Measurements from ENCODE around the gene PRDM16.

The PRDM16 gene

GRCh38 chr1:3155056-3155925, 86.3 kb downstream of the PRDM16 start:
- Histone ChIP-seq H4K20me1 (peaks cover 16% of the 10 kb centered on the region; the same call in 1 of the 2 replicates), H3K4me3 (no peak overlapping the region), H3K4me2 (0 out of 2 replicates have a peak overlapping the region, but pooled peaks have one; percentile 7), H3K4me1 (peaks cover 83% of the 10 kb centered on the region), H3K9me3 (no peaks in the 10 kb centered on the region), H3K27ac (no peak overlapping the region), H3K27me3 (peaks cover 79% of the 10 kb centered on the region), H3K36me3 (no peaks in the 10 kb centered on the region), H3K9ac (no peak overlapping the region)
- TF ChIP-seq Cebpa-rat (IDR thresholded peaks at IDR 0.05): no peak

GRCh38 chr1:3155926-3156220, 86.9 kb downstream of the PRDM16 start:
- Histone ChIP-seq H3K4me1 (peaks cover 83% of the 10 kb centered on the region), H3K27ac (no peak overlapping the region), H3K36me3 (no peaks in the 10 kb centered on the region), H3K4me3 (no peak overlapping the region), H3K9ac (no peak overlapping the region), H3K4me2 (no peak overlapping the region; the same call in 1 of the 2 replicates), H4K20me1 (peaks cover 16% of the 10 kb centered on the region; the same call in 1 of the 2 replicates), H3K27me3 (peaks cover 84% of the 10 kb centered on the region), H3K9me3 (no peaks in the 10 kb centered on the region)
- TF ChIP-seq Cebpa-rat (IDR thresholded peaks at IDR 0.05): no peak

- H3K4me1 ChIP-seq: peaks cover 86% of the 10 kb centered on the region
- no peaks in the 10 kb centered on the region for H3K9me3 ChIP-seq
- H3K4me2 ChIP-seq: peak overlapping the region; percentile 77
- no peaks in the 10 kb centered on the region for H3K36me3 ChIP-seq
- H3K27me3 ChIP-seq: peaks cover 95% of the 10 kb centered on the region
- TF ChIP-seq Cebpa-rat (IDR thresholded peaks at IDR 0.05): no peak
- peaks cover 16% of the 10 kb centered on the region; the same call in 1 of the 2 replicates for H4K20me1 ChIP-seq
- H3K4me3 ChIP-seq: no peak overlapping the region
- H3K9ac ChIP-seq: 0 out of 2 replicates have a peak overlapping the region, but pooled peaks have one; percentile 38
- H3K27ac ChIP-seq: no peak overlapping the region
Observed at GRCh38 chr1:3156936-3157335, 87.9 kb downstream of the PRDM16 start.

GRCh38 chr1:3158347-3158746, 89.3 kb downstream of the PRDM16 start:
- H3K4me1 ChIP-seq: peaks cover 77% of the 10 kb centered on the region
- H3K4me2 ChIP-seq: no peak overlapping the region
- no peak for TF ChIP-seq Cebpa-rat (IDR thresholded peaks at IDR 0.05)
- peaks cover 16% of the 10 kb centered on the region; the same call in 1 of the 2 replicates for H4K20me1 ChIP-seq
- no peaks in the 10 kb centered on the region for H3K36me3 ChIP-seq
- no peak overlapping the region for H3K4me3 ChIP-seq
- H3K9me3 ChIP-seq: no peaks in the 10 kb centered on the region
- H3K27me3 ChIP-seq: peaks cover 91% of the 10 kb centered on the region
- no peak overlapping the region for H3K9ac ChIP-seq
- H3K27ac ChIP-seq: no peak overlapping the region

DNA sequence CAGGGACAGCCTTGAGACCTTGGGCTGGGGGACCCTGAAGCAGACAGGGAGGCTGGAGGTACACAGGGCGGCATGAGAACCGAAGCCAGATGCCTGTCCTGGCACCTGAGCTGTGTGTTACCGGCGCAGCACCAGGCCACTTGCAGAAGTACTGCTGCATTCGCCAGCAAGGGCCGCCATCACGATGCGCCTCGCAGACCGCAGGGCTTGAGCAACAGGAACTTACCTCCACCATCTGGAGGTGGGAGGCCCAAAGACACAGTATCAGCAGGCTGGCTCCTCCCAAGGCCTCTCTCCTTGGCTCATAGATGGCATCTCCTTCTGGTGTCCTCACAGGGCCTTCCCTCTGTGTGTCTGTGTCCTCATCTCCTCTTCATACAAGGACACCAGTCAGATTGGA, 90.1 kb downstream of the PRDM16 start:
- peaks cover 69% of the 10 kb centered on the region for H3K4me1 ChIP-seq
- no peaks in the 10 kb centered on the region for H3K36me3 ChIP-seq
- H3K4me3 ChIP-seq: no peak overlapping the region
- H3K9ac ChIP-seq: no peak overlapping the region
- peak overlapping the region; percentile 98 for H3K4me2 ChIP-seq
- H3K27me3 ChIP-seq: peaks cover 84% of the 10 kb centered on the region
- peaks cover 16% of the 10 kb centered on the region; the same call in 1 of the 2 replicates for H4K20me1 ChIP-seq
- no peak overlapping the region for H3K27ac ChIP-seq
- no peaks in the 10 kb centered on the region for H3K9me3 ChIP-seq
- no peak for TF ChIP-seq Cebpa-rat (IDR thresholded peaks at IDR 0.05)

DNA sequence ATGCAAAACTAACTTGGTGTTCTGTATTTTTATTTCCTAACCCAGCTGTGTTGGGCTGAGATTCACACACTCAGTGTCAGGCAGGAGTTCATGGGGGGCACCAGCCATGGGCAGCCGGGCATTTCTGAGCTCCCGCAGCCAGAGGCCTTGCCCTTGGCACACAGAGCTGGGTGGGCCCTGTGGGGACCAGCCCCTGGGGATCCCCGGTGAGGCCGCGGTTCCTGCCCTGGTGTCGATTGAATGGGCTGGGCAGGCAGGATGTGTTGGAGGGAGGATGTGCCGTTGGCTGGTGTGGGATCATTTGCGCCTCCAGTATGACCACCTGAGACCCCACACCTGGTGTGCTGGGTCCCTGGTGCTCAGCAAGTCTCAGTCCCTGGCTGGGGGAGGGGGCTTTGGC, 91.0 kb downstream of the PRDM16 start:
- H3K27ac ChIP-seq: peak overlapping the region; percentile 60; the same call in 1 of the 2 replicates
- TF ChIP-seq Cebpa-rat (IDR thresholded peaks at IDR 0.05): no peak
- 0 out of 2 replicates have a peak overlapping the region, but pooled peaks have one; percentile 55 for H3K4me3 ChIP-seq
- peaks cover 67% of the 10 kb centered on the region for H3K4me1 ChIP-seq
- no peaks in the 10 kb centered on the region for H3K9me3 ChIP-seq
- H3K9ac ChIP-seq: no peak overlapping the region
- H4K20me1 ChIP-seq: peaks cover 14% of the 10 kb centered on the region; the same call in 1 of the 2 replicates
- H3K27me3 ChIP-seq: peaks cover 75% of the 10 kb centered on the region
- no peaks in the 10 kb centered on the region for H3K36me3 ChIP-seq
- peak overlapping the region; percentile 98 for H3K4me2 ChIP-seq

DNA sequence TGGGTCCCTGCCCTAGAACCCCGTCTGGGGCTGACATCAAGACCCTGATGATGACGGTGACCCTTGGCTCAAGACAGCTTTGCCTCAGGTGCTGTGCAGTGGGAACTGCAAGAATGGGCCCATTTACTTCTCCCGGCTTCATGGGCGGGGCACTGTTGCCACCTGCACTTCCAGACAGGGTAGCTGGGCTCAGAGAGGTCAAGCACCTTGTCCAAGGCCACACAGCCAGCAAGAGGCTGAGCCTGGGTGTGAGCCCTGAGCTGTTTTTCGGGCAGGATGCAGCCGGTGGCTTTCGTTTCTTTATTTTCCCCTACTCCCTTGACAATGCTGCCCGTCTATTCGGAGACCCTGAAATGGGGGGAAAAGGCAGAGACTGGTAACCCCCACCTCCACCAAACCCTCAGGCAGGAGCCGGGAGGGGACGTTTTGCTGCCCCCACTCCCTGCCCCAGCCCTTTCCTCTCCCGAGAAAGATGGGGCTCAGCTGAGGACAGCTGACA, 91.7 kb downstream of the PRDM16 start:
- Histone ChIP-seq H3K27me3 (peaks cover 68% of the 10 kb centered on the region), H3K36me3 (no peaks in the 10 kb centered on the region), H3K4me2 (peak overlapping the region; percentile 98), H3K4me1 (peaks cover 63% of the 10 kb centered on the region), H4K20me1 (peaks cover 7% of the 10 kb centered on the region; the same call in 1 of the 2 replicates), H3K4me3 (peak overlapping the region; percentile 55), H3K9ac (peak overlapping the region; percentile 56), H3K9me3 (no peaks in the 10 kb centered on the region), H3K27ac (peak overlapping the region; percentile 60)
- TF ChIP-seq Cebpa-rat (IDR thresholded peaks at IDR 0.05): no peak

DNA sequence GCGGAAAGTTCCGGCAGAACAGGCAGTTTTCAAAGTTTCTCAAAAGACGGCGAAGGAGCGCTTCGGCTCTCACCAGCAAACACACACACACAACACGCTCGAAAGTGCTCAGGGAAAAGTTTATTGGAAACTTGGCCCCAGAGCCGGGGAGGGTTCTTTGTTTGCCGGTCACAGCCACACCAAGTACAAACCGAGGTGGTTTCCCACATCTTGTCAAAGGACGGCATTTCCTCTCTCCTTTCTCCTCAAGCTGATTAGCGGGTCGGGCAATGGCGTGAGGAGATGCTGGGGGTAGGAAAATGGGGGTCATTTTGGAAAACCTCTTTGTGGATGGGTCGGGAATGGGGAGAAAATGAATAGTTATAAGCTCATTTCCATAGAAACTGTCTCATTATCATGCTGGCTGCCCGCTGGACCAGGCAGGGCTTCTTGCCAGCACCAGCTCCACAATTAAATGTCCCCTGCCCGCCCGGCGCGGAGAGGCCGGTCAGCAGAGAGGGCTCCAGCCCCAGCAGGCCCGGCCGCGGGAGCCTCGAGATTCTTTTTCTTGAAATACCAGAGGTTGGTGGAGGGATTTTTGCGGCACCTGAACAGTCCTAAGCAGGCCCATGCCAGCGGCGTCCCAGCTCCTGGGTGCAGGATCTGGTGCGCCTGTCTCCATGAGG, 92.3 kb downstream of the PRDM16 start:
- H4K20me1 ChIP-seq: peaks cover 6% of the 10 kb centered on the region; the same call in 1 of the 2 replicates
- H3K9ac ChIP-seq: peak overlapping the region; percentile 56
- no peaks in the 10 kb centered on the region for H3K36me3 ChIP-seq
- peaks cover 62% of the 10 kb centered on the region for H3K27me3 ChIP-seq
- H3K9me3 ChIP-seq: no peaks in the 10 kb centered on the region
- peak overlapping the region; percentile 60 for H3K27ac ChIP-seq
- peak overlapping the region; percentile 55 for H3K4me3 ChIP-seq
- H3K4me1 ChIP-seq: peaks cover 58% of the 10 kb centered on the region
- no peak for TF ChIP-seq Cebpa-rat (IDR thresholded peaks at IDR 0.05)
- H3K4me2 ChIP-seq: peak overlapping the region; percentile 98

- no peak overlapping the region for H3K27ac ChIP-seq
- H3K27me3 ChIP-seq: peaks cover 51% of the 10 kb centered on the region
- H3K4me1 ChIP-seq: peaks cover 47% of the 10 kb centered on the region
- peak overlapping the region; percentile 98; the same call in 1 of the 2 replicates for H3K4me2 ChIP-seq
- no peak overlapping the region for H3K9ac ChIP-seq
- no peaks in the 10 kb centered on the region for H4K20me1 ChIP-seq
- H3K9me3 ChIP-seq: no peaks in the 10 kb centered on the region
- no peak for TF ChIP-seq Cebpa-rat (IDR thresholded peaks at IDR 0.05)
- no peaks in the 10 kb centered on the region for H3K36me3 ChIP-seq
- H3K4me3 ChIP-seq: no peak overlapping the region
Observed at GRCh38 chr1:3162322-3162882, 93.4 kb downstream of the PRDM16 start.

Measured in BLaER1 (cell line).